NCI-H774 (cell line): ENCODE results near the gene KIAA1217.
"Not testable (repeated sequence)": the region's sequence is repeated elsewhere in the genome, so short reads cannot be mapped to it uniquely, and the experiment has no call there.

Experiments used
- DNase-seq: peaks from one replicate; lab custom pipeline; 2025; lab: John Stamatoyannopoulos, UW

Gene KIAA1217

DNA sequence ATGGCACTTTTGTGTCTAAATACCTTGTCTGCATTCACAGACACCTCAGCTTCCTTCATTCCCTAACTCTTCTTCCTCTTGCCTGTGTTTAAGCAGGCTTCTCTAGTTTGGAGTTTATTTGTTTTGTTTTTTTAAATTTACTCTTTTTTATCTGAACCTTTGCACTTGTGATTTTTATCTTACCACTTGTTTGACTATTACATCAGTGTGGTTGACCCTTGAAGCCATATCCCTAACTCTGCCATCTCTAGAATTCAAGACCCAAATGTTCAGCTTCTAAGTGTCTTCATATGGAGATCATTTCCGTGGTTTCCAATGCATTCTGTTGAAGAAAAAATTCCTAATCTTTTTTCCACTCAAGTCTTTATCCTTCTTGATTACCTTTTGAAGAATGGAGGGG lies 233.3 kb downstream of the KIAA1217 start:
- DNase-seq, result no peak

DNA sequence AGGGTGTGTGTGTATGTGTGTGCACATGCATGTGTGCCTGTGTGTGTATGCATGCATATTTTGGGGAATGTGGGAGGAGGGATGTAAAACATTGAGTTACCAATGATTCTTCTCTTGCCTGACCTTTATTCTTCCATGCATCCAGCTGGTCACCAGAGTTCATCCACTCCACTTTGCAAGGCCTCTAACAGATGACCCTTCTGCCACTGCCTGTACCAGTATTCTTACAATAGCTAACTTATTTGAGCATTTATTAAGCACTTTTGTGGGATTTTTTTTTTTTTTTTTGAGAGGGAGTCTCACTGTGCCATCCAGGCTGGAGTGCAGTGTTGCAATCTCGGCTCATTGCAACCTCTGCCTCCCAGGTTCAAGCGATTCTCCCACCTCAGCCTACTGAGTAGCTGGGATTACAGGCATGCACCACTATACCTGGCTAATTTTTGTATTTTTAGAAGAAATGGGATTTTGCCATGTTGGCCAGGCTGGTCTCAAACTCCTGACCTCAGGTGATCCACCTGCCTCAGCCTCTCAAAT lies 233.8 kb downstream of the KIAA1217 start:
- not testable (repeated sequence) for DNase-seq

- DNase-seq, result no peak
These were observed 235.4 kb downstream of the KIAA1217 start for GRCh38 chr10:24444337-24444736.

DNA sequence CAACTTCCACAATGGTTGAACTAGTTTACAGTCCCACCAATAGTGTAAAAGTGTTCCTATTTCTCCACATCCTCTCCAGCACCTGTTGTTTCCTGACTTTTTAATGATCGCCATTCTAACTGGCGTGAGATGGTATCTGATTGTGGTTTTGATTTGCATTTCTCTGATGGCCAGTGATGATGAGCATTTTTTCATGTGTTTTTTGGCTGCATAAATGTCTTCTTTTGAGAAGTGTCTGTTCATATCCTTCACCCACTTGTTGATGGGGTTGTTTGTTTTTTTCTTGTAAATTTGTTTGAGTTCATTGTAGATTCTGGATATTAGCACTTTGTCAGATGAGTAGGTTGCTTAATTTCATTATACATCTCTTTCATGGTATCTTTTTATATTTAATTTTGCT lies 237.0 kb downstream of the KIAA1217 start:
- DNase-seq, result not testable (repeated sequence)

- DNase-seq, result no peak
These were observed 237.8 kb downstream of the KIAA1217 start for GRCh38 chr10:24446739-24447138.

DNA sequence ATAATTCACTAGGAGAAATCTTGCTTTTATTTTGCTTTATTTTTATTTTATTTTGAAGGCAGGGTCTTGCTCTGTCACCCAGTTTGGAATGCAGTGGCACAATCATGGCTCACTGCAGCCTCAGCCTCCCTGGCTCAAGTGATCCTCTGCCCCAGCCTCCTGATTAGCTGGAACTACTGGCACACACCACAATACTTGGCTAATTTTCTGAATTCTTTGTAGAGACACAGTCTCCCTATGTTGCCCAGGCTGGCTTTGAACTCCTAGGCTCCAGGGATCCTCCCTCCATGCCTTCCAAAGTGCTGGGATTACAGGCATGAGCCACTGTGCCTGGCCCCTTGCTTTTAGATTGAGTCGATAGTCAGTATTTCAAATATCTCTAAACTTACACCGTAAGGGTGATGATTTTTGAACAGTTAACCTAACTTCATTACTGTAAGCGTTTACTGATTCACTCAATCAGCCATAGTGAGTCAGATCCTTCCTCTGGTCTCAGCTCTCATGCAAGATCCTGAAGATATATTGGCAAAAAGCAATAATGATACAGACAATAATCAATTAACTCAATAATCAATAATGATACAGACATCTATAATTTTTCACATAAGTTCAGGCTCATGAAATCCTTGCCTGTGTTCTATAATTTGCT lies 239.5 kb downstream of the KIAA1217 start:
- no peak for DNase-seq

- DNase-seq, result no peak
These were observed 240.4 kb downstream of the KIAA1217 start for GRCh38 chr10:24449321-24449740.

- no peak for DNase-seq
These were observed 240.9 kb downstream of the KIAA1217 start for GRCh38 chr10:24449769-24450310.

GRCh38 chr10:24451325-24451820 lies 242.4 kb downstream of the KIAA1217 start:
- DNase-seq, result no peak

DNA sequence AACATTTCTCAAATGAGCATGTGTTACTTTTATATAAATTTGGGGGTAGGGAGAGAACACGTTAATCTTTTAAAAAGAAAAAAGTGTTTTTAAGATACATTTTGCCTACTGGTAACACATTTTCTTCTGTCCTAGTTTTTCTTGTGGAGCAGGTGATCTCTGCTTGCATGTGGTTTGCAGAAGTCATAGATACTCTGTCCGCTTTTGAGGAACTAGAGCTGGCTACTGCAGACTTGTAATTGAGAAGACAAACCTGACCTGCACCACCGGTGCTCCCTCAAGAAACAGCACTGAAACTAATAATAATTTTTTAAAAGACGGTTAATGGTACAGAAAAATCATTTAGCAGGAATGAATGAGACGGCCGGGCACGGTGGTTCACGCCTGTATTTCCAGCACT lies 243.1 kb downstream of the KIAA1217 start:
- DNase-seq, result no peak

- no peak for DNase-seq
These were observed 244.5 kb downstream of the KIAA1217 start for GRCh38 chr10:24453404-24453830.

DNA sequence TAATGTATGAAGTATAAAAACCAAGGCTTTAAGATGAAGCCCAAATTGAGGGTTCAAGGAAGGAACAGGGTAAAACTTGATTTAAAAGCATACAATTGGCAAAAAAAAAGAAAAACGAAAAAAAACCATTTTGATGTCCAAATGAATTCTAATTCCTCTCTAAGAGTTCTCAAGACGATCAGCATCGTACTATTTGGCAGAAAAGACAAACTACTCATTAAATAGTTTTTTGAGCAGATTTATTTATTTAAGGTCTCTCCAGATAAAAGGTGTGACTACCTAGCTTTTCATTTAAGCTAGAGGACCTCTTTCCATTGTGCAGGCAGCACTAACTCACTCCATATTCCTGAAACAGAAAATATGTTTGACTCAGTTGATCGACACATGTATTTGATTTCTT lies 245.0 kb downstream of the KIAA1217 start:
- DNase-seq, result no peak

DNA sequence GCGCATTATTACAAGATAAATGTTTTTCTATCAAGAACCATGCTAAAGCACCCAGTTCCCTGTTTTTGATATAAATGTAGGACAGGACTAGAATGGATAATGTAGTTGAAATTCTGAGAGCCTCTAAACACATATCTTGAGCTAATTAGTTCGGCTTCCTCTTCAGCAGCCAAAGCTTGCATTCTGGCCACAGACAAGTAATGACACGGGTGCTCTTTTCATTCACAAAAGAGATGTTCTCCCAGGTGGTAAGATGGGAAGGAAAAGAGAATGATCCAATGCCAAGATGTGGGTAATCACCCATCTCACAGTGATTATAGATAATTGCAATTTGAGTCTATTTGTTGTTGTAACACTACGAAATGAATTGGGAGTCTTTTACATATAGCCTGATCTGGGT lies 246.5 kb downstream of the KIAA1217 start:
- DNase-seq, result no peak

- DNase-seq, result no peak
These were observed 247.4 kb downstream of the KIAA1217 start for GRCh38 chr10:24456322-24456721.

DNA sequence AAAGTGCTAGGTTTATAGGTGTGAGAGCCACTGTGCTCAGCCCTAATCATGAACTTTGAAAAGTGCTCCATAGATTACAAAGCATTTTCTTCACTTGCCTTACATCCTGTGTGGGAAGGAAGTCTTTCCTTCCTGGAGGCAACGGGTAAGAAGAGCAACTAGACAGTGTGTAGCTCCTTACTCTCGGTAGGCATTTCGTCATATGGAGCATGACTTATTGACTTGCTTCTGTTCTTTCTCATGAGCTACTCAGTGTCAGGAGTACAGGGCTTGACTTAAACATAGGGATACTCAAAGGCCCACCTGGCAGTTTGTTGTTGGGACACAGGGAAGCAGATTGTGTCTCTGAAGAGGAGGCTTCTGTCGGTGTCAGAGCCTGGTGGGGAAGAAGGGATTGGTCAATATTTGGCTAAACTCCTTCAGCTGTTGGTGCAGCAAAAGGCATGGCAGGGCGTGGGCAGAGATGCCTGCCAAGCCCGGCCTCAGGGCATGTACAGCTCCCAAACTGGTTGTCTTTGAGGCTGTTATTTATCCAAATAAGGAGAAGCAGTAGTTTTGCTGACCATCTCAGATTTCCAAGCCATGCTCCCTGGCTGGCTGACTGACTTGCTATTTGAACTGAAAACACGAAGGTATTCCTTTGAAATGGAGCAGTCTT lies 248.9 kb downstream of the KIAA1217 start:
- no peak for DNase-seq

- DNase-seq, result no peak
These were observed 250.9 kb downstream of the KIAA1217 start for GRCh38 chr10:24459836-24460235.

GRCh38 chr10:24462291-24462813 lies 253.4 kb downstream of the KIAA1217 start:
- DNase-seq, result no peak

DNA sequence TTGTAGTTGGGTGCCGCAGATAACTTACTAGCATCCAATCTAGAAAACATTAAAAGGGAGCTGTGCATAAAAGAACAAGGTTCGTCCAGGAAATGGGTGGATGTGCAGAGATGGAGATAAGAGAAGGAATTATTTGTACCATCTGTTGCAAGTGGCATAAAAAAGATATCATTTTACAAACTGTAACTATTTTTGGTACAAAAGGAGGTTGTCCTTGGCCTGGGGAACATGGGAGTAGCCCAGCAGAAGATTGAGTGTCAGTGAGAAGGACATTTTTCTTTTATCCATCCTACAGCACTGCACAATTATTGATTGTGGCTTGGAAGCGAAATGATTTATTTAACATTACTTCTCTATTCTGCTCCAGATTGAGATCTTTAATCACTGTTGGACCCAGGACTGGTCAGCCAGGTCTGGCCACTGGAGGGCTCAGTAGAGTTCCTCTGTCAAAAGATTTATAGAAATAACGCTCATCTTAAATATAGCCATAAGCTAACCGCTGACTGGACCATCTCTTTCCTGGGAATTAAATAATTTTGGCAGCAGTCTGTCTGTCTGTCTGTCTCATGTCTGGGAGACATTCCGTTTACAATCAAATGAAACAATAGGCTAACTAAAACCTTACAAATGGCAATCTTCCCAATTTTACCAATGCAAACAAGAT lies 254.1 kb downstream of the KIAA1217 start:
- DNase-seq, result no peak

- DNase-seq, result peak; percentile 21
These were observed 254.9 kb downstream of the KIAA1217 start for GRCh38 chr10:24463611-24464426.

- DNase-seq, result no peak
These were observed 256.4 kb downstream of the KIAA1217 start for GRCh38 chr10:24465124-24465874.
